Activated CD4-positive, alpha-beta T cell treated with anti-CD3 and anti-CD28 coated beads, Interleukin-2, amount 10 ng/mL, durations not matched to agents 24 days and 14 days (primary cell): ENCODE data around the gene PRR33. TPM values are rescaled to one million over a fixed set of nuclear protein-coding genes. Genes with fewer than 3 reads are reported as not detected.

Experiments
- DNase-seq: peaks from one replicate; pipeline ENCODE4 v3.0.0; 2022
- H3K27ac Mint-ChIP-seq: one replicate; pipeline ENCODE4 v1.8.0; 2022; ENCODE audit warnings: mild to moderate bottlenecking, mixed read lengths
- H3K27me3 Mint-ChIP-seq: one replicate; pipeline ENCODE4 v1.8.0; 2022; ENCODE audit warnings: mixed read lengths
- H3K36me3 Mint-ChIP-seq: one replicate; pipeline ENCODE4 v1.8.0; 2022; ENCODE audit warnings: low read depth, mild to moderate bottlenecking, mixed read lengths
- H3K4me1 Mint-ChIP-seq: one replicate; pipeline ENCODE4 v1.8.0; 2021; ENCODE audit warnings: mixed read lengths
- H3K4me3 Mint-ChIP-seq: one replicate; pipeline ENCODE4 v1.8.0; 2022; ENCODE audit warnings: mild to moderate bottlenecking, moderate library complexity, mixed read lengths
- H3K9me3 Mint-ChIP-seq: one replicate; pipeline ENCODE4 v1.8.0; 2021; ENCODE audit warnings: mixed read lengths
- intact Hi-C: fragments of 100-400 bp; cut with micrococcal nuclease; formaldehyde crosslinking; loops from one replicate; pipeline ENCODE4 v1.15.1; 2023
- total RNA-seq: library from RNA; stranded (reverse); gene quantifications from 2 replicates; pipeline ENCODE4 v1.2.3, GENCODE V29; 2022

PRR33 gene
- total RNA-seq, 1 donor from 2014 or later = not detected

- DNase-seq = no peak
- Mint-ChIP-seq H3K4me3 (no peak overlapping the region), H3K27me3 (peaks cover 4% of the 10 kb centered on the region), H3K9me3 (no peaks in the 10 kb centered on the region), H3K4me1 (no peaks in the 10 kb centered on the region), H3K27ac (no peak overlapping the region), H3K36me3 (no peaks in the 10 kb centered on the region)
- intact Hi-C loops = no loop called here
Measured at GRCh38 chr11:1932105-1932480, 40.4 kb upstream of the PRR33 start.

GRCh38 chr11:1931341-1932104 lies 39.8 kb upstream of the PRR33 start:
- no peaks in the 10 kb centered on the region for H3K9me3 Mint-ChIP-seq
- H3K27me3 Mint-ChIP-seq = peaks cover 4% of the 10 kb centered on the region
- H3K27ac Mint-ChIP-seq = no peak overlapping the region
- intact Hi-C loops = no loop called here
- DNase-seq = no peak
- no peaks in the 10 kb centered on the region for H3K36me3 Mint-ChIP-seq
- H3K4me3 Mint-ChIP-seq = no peak overlapping the region
- H3K4me1 Mint-ChIP-seq = no peaks in the 10 kb centered on the region

- Mint-ChIP-seq H3K4me3 (no peak overlapping the region), H3K9me3 (no peaks in the 10 kb centered on the region), H3K36me3 (no peaks in the 10 kb centered on the region), H3K27me3 (peaks cover 4% of the 10 kb centered on the region), H3K4me1 (no peaks in the 10 kb centered on the region), H3K27ac (no peak overlapping the region)
- intact Hi-C loops = no loop called here
- DNase-seq = no peak
Measured at GRCh38 chr11:1930462-1930830, 38.8 kb upstream of the PRR33 start.

- H3K36me3 Mint-ChIP-seq = no peaks in the 10 kb centered on the region
- no peak for DNase-seq
- H3K4me1 Mint-ChIP-seq = no peaks in the 10 kb centered on the region
- no peak overlapping the region for H3K27ac Mint-ChIP-seq
- no peaks in the 10 kb centered on the region for H3K9me3 Mint-ChIP-seq
- peaks cover 4% of the 10 kb centered on the region for H3K27me3 Mint-ChIP-seq
- intact Hi-C loops = no loop called here
- no peak overlapping the region for H3K4me3 Mint-ChIP-seq
Measured at GRCh38 chr11:1929621-1930461, 38.1 kb upstream of the PRR33 start.

GRCh38 chr11:1928891-1929541 lies 37.3 kb upstream of the PRR33 start:
- Mint-ChIP-seq H3K9me3 (no peaks in the 10 kb centered on the region), H3K36me3 (no peaks in the 10 kb centered on the region), H3K27me3 (peaks cover 4% of the 10 kb centered on the region), H3K4me3 (no peak overlapping the region), H3K27ac (no peak overlapping the region), H3K4me1 (no peaks in the 10 kb centered on the region)
- DNase-seq = no peak
- intact Hi-C loops = no loop called here

GRCh38 chr11:1928470-1928890 lies 36.8 kb upstream of the PRR33 start:
- H3K36me3 Mint-ChIP-seq = no peaks in the 10 kb centered on the region
- no peak overlapping the region for H3K4me3 Mint-ChIP-seq
- peaks cover 4% of the 10 kb centered on the region for H3K27me3 Mint-ChIP-seq
- H3K27ac Mint-ChIP-seq = no peak overlapping the region
- intact Hi-C loops = no loop called here
- DNase-seq = no peak
- no peaks in the 10 kb centered on the region for H3K4me1 Mint-ChIP-seq
- H3K9me3 Mint-ChIP-seq = no peaks in the 10 kb centered on the region

- no peaks in the 10 kb centered on the region for H3K36me3 Mint-ChIP-seq
- peaks cover 4% of the 10 kb centered on the region for H3K27me3 Mint-ChIP-seq
- H3K9me3 Mint-ChIP-seq = no peaks in the 10 kb centered on the region
- H3K4me1 Mint-ChIP-seq = no peaks in the 10 kb centered on the region
- no peak overlapping the region for H3K4me3 Mint-ChIP-seq
- H3K27ac Mint-ChIP-seq = no peak overlapping the region
- intact Hi-C loops = no loop called here
- DNase-seq = no peak
Measured at GRCh38 chr11:1927848-1928469, 36.3 kb upstream of the PRR33 start.

- intact Hi-C loops = no loop called here
- DNase-seq = no peak
- H3K4me3 Mint-ChIP-seq = no peak overlapping the region
Measured at GRCh38 chr11:1927026-1927847, 35.5 kb upstream of the PRR33 start.

GRCh38 chr11:1926156-1927025 lies 34.7 kb upstream of the PRR33 start:
- DNase-seq = no peak
- Mint-ChIP-seq H3K4me1 (peaks cover 2% of the 10 kb centered on the region), H3K27ac (no peak overlapping the region), H3K36me3 (no peaks in the 10 kb centered on the region), H3K27me3 (peaks cover 3% of the 10 kb centered on the region), H3K4me3 (no peak overlapping the region), H3K9me3 (no peaks in the 10 kb centered on the region)
- intact Hi-C loops = no loop called here

More at GRCh38 chr11:1927026-1927847, 35.5 kb upstream of the PRR33 start:
- Mint-ChIP-seq H3K9me3 (no peaks in the 10 kb centered on the region), H3K36me3 (no peaks in the 10 kb centered on the region), H3K27me3 (peaks cover 4% of the 10 kb centered on the region), H3K27ac (no peak overlapping the region), H3K4me1 (peaks cover 2% of the 10 kb centered on the region)

- peaks cover 2% of the 10 kb centered on the region for H3K4me1 Mint-ChIP-seq
- no peak for DNase-seq
- H3K27me3 Mint-ChIP-seq = peaks cover 3% of the 10 kb centered on the region
- H3K27ac Mint-ChIP-seq = no peak overlapping the region
- H3K4me3 Mint-ChIP-seq = no peak overlapping the region
- intact Hi-C loops = no loop called here
- no peaks in the 10 kb centered on the region for H3K36me3 Mint-ChIP-seq
- no peaks in the 10 kb centered on the region for H3K9me3 Mint-ChIP-seq
Measured at GRCh38 chr11:1925373-1926155, 33.9 kb upstream of the PRR33 start.

GRCh38 chr11:1924646-1925372 lies 33.1 kb upstream of the PRR33 start:
- intact Hi-C loops = no loop called here
- Mint-ChIP-seq H3K4me3 (no peak overlapping the region), H3K4me1 (peaks cover 2% of the 10 kb centered on the region), H3K27me3 (peaks cover 3% of the 10 kb centered on the region), H3K36me3 (no peaks in the 10 kb centered on the region), H3K27ac (no peak overlapping the region), H3K9me3 (no peaks in the 10 kb centered on the region)
- no peak for DNase-seq
